GM18499 (cell line): ENCODE data around the gene HIP1R.

ENCODE experiments used
- ATAC-seq: cut with Tn5 transposase; IDR thresholded peaks from one replicate; pipeline ENCODE4 v1.9.1; 2021; ENCODE audit warnings: moderate number of reproducible peaks; ENCODE audit not compliant: insufficient read depth, unreplicated experiment

Gene HIP1R

GRCh38 chr12:122846622-122847515 is 11.6 kb downstream of the HIP1R start:
- ATAC-seq: no peak

- ATAC-seq: no peak
Observed at GRCh38 chr12:122847516-122847836, 12.2 kb downstream of the HIP1R start.

- ATAC-seq: no peak
Observed at GRCh38 chr12:122847921-122848421, 12.7 kb downstream of the HIP1R start.

GRCh38 chr12:122848471-122849351 is 13.5 kb downstream of the HIP1R start:
- no peak for ATAC-seq

GRCh38 chr12:122849352-122850047 is 14.2 kb downstream of the HIP1R start:
- ATAC-seq: no peak

GRCh38 chr12:122850048-122850445 is 14.8 kb downstream of the HIP1R start:
- ATAC-seq: no peak

GRCh38 chr12:122850695-122851350 is 15.6 kb downstream of the HIP1R start:
- ATAC-seq: no peak

GRCh38 chr12:122851820-122852219 is 16.6 kb downstream of the HIP1R start:
- no peak for ATAC-seq

GRCh38 chr12:122852336-122853275 is 17.3 kb downstream of the HIP1R start:
- no peak for ATAC-seq

- no peak for ATAC-seq
Observed at GRCh38 chr12:122853582-122854245, 18.5 kb downstream of the HIP1R start.

- ATAC-seq: no peak
Observed at GRCh38 chr12:122854554-122854953, 19.3 kb downstream of the HIP1R start.

- ATAC-seq: no peak
Observed at GRCh38 chr12:122855071-122855829, 20.0 kb downstream of the HIP1R start.

GRCh38 chr12:122855928-122856831 is 20.9 kb downstream of the HIP1R start:
- no peak for ATAC-seq

GRCh38 chr12:122856999-122857671 is 21.9 kb downstream of the HIP1R start:
- ATAC-seq: no peak

GRCh38 chr12:122858171-122858570 is 22.9 kb downstream of the HIP1R start:
- ATAC-seq: no peak

- no peak for ATAC-seq
Observed at GRCh38 chr12:122858591-122859302, 23.5 kb downstream of the HIP1R start.
